ENCODE data around the gene NFIX. TPM values are rescaled to one million over a fixed set of nuclear protein-coding genes. Genes with fewer than 3 reads are reported as not detected.
A peak's percentile ranks its signal among the peaks of the same experiment; 100 is the strongest.

Gene NFIX
- total and polyA plus RNA-seq, 2 of the 13 experiments (the other 11 are each of a cell fraction or from before 2014, with no cell fraction given): 3.4 to 5.4 TPM

DNA sequence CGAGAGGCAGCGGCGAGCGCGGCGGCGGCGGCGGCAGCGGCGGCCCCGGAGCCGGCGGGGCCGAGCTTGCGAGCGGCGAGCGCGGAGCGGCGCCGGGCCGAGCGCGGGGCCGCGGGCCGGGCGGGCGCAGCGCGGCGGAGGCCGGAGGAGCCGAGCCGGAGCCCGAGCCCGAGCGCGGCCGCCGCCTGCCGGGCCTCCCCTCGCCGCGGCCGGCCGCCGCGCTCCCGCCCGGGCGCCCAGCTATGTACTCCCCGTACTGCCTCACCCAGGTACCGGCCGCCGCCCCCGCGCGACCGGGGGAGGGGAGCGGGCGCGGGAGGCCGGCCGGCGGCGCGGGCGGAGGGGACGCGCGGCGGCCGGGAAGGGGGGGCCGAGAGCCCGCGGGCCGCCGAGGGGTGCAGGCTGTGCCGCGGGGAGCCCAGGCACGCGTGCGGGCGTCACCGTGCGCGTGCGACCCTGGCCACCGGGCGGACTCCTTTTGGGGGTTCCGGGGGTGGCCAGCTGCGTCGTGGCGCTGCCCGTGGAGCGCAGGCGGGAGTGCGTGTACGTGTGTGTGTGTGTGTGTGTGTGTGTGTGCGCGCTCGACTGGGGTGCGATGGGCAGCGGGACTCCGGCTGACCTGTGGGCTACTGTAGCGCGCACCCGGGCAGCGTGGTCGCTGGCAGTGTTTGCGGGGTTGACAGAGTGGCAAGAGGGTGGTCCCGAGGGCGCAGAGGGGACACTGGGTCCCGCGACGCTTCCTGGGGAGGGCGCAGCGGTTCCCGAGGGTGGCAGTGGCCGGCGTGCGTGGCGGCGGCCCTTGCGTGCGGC is 526 bp downstream of the NFIX start (continued):
- TF ChIP-seq XRCC5 (optimal IDR thresholded peaks at IDR 0.05; ENCODE audit: low read length) (peak; percentile 14), ZSCAN20 (CRISPR knock-in tag; IDR thresholded peaks at IDR 0.05; ENCODE audit: borderline replicate concordance) (no peak), THRA (CRISPR knock-in tag; IDR thresholded peaks at IDR 0.05; ENCODE audit: borderline replicate concordance) (no peak), PBX2 (CRISPR knock-in tag; IDR thresholded peaks at IDR 0.05) (no peak), CREBL2 (CRISPR knock-in tag; IDR thresholded peaks at IDR 0.05; ENCODE audit: borderline replicate concordance) (no peak), ATF7-NPFF (CRISPR knock-in tag; IDR thresholded peaks at IDR 0.05; ENCODE audit: low read depth) (no peak), YEATS4 (CRISPR knock-in tag; IDR thresholded peaks at IDR 0.05; ENCODE audit: borderline replicate concordance) (peak; percentile 49; the same call in 1 of the 2 replicates), UBTF (CRISPR knock-in tag; IDR thresholded peaks at IDR 0.05) (no peak; the same call in 1 of the 2 replicates)
- TF ChIP-seq, protein P1, sequence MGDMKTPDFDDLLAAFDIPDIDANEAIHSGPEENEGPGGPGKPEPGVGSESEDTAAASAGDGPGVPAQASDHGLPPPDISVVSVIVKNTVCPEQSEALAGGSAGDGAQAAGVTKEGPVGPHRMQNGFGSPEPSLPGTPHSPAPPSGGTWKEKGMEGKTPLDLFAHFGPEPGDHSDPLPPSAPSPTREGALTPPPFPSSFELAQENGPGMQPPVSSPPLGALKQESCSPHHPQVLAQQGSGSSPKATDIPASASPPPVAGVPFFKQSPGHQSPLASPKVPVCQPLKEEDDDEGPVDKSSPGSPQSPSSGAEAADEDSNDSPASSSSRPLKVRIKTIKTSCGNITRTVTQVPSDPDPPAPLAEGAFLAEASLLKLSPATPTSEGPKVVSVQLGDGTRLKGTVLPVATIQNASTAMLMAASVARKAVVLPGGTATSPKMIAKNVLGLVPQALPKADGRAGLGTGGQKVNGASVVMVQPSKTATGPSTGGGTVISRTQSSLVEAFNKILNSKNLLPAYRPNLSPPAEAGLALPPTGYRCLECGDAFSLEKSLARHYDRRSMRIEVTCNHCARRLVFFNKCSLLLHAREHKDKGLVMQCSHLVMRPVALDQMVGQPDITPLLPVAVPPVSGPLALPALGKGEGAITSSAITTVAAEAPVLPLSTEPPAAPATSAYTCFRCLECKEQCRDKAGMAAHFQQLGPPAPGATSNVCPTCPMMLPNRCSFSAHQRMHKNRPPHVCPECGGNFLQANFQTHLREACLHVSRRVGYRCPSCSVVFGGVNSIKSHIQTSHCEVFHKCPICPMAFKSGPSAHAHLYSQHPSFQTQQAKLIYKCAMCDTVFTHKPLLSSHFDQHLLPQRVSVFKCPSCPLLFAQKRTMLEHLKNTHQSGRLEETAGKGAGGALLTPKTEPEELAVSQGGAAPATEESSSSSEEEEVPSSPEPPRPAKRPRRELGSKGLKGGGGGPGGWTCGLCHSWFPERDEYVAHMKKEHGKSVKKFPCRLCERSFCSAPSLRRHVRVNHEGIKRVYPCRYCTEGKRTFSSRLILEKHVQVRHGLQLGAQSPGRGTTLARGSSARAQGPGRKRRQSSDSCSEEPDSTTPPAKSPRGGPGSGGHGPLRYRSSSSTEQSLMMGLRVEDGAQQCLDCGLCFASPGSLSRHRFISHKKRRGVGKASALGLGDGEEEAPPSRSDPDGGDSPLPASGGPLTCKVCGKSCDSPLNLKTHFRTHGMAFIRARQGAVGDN (CRISPR knock-in tag; IDR thresholded peaks at IDR 0.05): 0 out of 2 replicates have a peak, but pooled peaks have one; percentile 34
